Stimulated activated CD8-positive, alpha-beta memory T cell treated with anti-CD3 and anti-CD28 coated beads, Interleukin-15, amount 100 ng/mL, for 1 hour (primary cell): ENCODE data around the gene DNAJC5.
"Not testable (repeated sequence)": the region's sequence is repeated elsewhere in the genome, so short reads cannot be mapped to it uniquely, and the experiment has no call there.

Experiments used
- DNase-seq: peaks from one replicate; pipeline ENCODE4 v3.0.0-alpha.2; 2020; ENCODE audit warnings: low read depth

DNAJC5 gene

DNA sequence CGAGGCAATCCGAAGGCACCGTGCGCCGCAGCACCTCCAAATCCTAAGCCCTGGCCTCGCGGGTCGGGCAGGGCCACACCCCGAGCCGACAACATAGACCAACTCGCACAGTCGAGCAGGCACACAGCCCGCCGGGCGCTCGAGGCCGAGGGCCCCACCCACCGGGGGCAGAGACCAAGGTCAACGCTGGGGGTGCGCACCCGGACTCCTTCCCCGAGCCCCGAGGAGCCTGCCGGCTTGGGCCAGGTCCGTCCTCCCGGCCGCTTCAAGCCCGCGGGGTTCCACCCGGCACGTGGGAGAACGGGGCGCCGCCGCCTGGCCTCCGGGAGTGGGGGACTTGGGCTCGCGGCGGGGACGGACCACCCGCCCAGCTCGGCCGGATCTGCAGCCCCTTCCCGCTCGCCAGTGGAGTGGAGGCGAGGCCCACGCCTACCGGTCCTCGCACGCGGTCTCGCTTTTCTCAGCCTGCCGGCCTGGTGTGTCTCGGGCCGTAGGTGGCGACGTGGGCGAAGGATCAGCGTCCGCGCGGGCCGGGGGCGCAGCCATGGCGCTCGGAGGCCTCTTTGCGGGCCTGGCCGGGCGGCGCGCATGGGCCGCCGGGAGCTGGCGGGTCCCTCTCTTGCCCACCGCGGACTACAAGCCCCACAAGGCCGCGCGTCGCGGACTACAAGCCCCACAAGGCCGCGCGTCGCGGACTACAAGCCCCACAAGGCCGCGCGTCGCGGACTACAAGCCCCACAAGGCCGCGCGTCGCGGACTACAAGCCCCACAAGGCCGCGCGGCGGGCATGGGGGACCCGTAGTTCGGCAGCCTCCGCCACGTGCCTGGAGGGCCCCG lies 61.1 kb downstream of the DNAJC5 start, which contains the start of gene UCKL1:
TSS of gene UCKL1 (minus strand) at position 590 of the 837 bp plus-strand sequence. CDS start at position 546, 44 bp downstream.
- peak; percentile 70 for DNase-seq

DNA sequence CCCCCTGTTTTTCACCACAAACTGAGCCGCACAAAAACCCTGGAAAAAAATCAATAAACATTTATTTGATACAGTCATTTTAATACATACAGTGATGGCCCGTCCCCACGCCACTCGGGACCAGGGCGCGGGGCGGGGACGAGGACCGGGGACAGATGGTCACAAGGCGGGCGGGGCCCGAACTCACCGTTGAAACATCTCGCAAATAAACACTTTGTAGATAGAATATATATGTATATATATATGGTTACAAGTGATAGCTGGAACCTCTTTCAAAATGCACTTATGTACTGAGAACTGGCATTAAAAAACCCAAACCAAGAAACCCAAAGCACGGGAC lies 61.7 kb downstream of the DNAJC5 start:
- no peak for DNase-seq

DNA sequence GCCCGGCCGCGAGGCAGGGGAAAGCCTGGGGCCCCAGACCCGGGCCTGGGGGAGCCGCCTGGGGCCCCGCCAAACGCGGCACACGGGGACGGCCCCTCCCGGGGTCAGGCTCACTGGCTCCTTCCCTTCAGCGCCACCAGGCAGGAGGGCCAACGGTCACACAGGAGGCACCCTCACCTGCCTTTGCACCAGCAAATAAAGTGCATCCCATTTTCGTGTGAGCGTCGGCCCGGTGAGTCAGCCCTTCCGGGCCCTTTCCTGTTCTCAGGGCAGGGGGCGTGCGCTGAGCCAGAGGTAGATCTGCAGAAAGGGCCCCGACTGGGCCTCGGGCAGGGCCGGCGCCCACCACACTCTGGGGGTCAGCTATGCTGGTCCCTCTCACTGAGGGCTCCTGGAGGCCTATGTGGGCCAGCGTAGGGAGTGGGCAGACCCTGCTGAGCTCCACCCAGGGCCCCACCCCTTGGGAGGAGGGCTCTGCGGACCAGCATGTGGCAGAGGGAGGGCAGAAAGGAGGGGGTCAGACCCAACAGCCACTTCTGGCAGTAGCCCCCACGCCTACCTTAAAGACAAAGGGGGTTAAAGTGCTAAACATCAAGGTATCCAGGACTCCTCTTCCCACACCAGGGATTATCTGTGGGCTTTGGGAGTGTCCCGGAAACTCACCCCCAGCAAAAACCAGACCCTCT lies 62.2 kb downstream of the DNAJC5 start:
- no peak for DNase-seq

DNA sequence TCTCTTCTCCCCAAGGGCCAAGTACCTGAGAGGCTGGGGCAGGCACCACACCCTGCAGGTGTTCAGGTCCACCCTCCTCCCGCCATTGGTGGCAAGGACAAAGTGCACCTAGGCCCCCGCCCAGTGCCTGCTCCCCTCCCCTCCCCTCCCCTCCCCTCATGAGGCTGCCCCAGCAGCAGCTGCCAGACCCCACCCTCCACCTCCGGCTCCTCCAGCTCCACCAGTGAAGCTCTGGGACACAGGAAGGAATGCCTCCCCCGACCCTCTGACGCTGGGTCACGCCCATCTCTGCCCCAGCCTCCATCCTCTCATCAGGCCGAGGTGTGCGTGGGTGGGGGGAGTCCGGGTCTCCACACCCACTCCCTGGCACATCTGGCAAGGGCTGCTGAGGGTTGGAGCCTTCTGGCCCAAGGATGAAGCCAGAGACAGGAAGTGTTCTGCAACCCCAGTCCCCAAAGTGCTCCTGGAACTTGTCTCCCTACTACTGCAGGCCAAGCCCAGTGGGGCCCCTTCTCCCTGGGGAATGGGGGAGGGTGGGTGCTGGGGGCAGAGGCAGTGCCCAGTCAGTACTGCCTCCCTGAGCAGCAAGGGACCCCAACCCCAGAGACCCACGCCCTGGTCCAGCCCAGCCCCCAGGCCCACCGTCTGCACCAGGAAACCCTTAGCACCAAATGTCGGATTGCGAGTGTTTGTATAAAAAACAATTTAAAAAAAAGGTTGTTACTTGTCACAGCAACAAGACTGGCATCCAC lies 62.9 kb downstream of the DNAJC5 start:
- DNase-seq: no peak

DNA sequence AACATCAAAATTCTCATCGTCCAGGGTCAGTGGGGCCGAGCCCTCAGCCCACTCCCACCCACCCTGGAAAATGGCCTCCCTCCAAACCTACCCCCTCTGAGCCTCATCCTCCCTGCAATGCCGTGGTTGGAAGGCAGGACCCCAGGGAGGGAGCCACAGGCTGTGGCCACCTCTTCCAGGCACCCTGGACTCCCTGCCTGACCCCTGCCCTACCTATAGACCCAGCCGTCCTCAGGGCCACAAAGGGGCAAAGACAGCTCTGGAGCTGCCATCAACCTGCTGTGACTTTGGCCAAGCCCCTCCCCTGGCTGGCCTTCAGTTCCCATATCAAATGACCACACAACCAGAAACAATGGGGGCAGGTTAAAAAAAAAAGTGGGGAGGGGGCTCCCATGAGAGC lies 63.5 kb downstream of the DNAJC5 start:
- no peak for DNase-seq

DNA sequence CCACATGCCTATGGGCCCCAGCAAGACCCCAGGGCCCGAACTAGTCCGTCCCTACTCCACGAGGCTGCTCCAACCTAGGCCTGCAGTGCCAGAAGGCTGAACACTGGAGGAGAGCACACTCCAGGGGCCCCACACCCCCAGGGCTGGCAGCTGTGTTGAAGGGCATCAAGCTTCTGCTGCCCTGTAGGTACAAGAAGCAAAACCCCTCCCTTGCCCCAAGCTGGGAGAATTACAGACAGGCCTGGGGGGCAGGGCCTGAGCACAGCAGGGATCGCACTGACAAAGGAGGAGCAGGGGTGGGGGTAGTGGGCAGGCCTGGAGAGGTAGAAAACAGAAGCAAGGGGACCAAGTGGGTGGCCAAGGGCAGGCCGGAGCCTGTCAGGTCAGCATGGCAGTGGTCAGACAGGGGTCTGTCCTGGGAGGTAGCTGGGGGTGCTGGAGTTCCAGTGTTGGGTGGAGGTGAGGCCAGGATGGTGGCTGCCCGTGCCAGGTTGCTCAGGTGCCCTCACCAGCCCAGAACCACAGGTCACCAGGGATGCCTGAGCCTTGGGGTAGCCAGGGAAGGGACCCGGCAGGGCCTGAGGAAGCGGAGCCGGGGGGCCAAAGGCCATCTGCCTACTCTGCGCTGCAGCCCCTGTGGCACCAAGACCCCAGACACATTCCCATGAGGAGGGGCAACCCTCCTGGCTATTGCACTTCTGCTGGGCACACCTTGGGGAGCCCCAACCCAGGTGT lies 64.2 kb downstream of the DNAJC5 start:
- DNase-seq: no peak

DNA sequence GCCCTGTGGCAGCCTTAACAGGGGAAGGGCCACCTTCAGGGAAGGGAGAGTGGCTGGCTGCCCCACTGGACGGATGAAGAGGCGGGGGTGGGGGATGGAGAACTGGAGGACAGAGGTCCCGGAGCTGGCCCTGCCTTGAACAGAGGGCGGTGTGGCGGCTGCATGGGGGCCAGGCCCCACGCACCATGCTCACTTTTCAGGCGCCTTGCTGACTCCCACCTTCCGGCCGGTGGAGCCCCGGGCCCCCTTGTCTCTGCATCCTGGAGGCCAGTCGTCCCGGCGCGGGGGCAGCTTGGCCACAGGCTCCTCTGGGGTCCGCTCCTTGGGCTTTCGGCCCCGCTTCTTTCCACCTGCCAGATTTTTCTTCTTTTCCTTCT lies 64.8 kb downstream of the DNAJC5 start:
- no peak for DNase-seq

DNA sequence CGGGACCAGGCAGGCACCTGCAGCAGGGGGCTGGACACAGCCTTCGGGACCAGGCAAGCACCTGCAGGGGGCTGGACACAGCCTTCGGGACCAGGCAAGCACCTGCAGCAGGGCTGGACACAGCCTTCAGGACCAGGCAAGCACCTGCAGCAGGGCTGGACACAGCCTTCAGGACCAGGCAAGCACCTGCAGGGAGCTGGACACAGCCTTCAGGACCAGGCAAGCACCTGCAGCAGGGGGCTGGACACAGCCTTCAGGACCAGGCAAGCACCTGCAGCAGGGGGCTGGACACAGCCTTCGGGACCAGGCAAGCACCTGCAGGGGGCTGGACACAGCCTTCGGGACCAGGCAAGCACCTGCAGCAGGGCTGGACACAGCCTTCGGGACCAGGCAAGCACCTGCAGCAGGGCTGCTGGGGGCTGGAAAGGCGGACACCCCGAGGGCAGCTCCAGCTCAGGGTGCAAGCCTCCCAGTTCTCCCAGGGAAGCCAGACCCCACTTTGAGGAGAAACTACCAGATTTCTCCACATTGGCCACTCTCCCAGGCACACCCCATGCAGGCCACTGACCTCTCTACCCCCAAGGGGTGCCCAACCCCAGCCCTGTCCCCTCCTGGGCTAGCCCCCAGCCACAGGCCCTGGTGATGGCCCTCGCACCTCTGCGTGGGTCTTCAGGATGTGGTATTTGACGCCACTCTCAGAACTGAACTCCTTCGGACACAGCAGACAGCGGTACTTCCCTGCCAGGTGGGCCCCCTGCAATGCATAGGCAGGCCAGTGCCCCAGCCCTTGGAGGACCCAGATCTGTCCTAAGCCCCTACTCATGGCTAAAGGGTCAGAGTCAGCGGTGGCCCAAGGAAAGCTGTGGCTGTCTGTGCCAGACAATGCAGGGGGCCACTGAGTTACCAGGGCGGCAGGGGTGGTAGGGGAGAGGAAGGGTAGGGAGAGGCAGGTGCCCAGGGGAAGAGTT lies 66.0 kb downstream of the DNAJC5 start:
- DNase-seq: not testable (repeated sequence)

DNA sequence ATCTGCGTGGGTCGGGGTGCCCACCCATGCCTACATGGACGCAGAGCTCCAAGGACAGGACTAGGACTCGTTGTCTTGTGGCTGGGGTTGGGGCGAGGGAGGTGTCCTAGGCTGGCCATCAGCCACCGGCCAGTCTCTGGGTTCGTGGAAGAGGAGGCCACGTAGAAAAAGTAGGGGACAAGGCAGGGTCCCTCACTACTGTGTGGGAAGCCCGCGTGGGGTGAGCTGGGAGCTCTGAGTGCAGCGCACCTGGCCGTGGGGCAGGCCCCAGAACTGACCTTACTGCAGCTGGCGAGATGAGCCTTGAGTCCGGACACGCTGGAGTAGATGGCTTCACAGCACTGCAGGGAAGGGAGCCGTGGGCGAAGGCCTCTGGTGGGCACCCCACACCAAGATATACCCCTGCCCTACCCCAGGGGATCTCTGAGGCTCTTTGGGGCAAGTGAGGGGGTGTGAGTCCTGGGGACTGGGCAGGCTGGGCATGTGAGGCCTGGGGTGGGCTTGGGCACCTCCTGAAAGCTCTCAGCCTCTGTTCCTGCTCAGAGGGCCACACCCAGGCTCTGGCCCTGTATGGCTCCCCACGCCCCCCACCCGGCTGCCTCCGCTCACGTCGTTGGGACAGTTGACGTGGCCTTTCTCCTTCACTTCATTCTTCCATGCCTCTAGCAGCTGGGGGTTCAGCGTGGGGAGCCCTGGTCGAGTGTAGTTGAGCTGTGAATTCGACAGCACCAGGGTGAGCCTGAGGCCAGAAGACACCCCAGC lies 66.9 kb downstream of the DNAJC5 start:
- no peak for DNase-seq

DNA sequence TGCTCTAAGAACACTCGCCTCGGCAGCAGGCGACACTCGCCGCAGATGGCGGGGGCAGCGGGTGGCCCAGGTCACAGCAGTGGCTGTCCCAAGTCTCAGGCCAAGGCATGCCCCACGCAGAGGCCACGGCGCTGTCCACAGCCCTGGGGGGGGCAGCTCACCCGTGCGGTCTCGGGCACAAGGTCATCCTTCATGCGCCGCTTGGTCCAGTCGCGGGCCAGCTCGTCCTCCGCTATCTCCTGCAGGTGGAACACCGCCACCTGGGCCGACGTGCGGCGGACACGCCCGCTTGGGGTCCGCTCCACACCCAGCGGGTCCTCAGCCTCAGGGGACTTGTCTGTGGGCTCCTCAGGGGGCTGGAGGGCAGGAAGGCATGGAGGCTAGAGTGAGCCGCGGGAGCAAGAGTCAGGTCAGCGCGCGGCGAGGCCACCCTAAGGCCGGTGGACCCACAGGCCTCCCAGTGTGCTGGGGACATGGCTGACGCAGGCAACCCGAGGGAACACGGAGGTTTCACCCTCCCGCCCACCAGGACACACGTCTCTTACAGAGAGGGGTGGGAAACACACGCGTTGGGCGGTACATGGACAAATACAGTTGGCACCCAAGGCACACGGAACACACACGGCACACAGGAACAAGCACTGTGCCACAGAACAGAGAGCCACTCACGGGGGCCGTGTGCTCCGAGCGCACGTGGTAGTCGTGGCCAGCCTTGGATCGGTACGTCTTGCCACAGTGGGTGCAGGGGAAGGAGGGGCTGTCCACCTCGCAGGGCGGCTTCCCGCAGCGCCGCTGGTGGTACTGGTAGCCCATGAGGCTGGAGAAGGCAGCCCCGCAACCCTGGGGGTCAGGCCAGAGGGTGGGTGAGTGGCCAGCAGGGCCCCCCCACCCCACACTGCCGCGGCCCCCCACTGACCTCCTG lies 67.8 kb downstream of the DNAJC5 start:
- no peak for DNase-seq

DNA sequence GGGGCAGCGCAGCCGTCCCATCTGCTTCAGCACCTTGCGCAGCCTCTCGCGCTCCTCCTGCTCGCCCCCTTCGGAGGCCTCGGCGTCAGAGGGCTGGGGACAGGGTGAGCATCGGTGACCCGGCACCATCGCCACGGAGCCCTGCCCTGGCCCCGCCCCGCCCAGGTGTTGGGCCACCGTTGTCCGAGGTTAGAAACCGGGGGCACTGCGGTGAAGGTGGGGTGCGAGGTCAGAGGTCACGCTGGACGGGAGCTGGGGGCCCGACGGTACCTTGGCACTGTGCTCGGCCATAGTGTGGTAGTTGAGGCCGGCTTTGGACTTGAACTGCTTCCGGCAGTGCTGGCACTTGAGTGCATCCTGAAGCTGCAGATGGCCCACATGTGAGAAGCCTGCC lies 68.4 kb downstream of the DNAJC5 start:
- DNase-seq: no peak

DNA sequence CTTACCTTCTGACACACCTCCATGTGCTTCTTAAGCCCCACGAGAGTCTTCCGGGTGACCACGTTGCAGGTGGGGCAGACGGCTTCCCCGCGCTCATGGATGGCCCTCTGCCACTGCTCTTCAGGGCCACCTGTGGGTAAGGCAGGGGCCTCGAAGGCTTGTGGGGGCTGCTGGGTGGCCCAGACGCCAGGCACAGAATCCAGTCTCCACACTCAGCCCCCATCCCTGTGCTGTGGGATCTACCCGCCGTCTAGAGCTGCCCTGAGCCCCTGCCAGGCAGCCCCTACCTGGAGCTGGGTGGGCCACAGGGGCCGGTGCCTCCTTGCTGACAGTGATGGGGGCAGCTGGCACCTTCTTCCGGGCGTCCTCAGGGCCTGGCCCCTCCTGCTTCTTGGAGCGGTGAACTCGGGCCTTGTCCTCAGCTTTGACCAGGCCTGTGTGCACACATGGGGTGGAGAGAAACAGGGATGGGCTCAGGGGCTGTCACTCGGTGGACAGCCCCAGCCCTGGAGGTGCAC lies 68.9 kb downstream of the DNAJC5 start:
- DNase-seq: no peak

DNA sequence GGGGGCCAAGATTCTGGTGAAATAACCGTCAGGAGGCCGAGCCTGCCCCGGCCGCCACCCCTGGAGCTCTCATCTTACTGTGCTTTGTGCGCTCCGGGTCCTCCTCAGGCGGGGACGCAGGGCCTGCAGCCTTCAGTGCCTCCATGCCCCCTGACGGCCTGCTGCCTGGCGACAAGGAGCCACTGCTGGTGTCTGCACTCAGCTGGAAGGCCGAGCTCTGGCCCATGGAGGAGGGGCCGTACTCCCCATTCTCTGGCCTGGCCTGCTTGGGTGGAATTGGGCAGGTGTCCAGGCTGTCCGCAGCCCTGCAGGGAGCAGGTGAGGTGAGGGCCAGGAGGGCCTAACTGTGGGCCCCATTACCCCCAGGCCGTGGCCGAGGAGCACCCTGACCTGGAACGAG lies 69.5 kb downstream of the DNAJC5 start:
- no peak for DNase-seq

DNA sequence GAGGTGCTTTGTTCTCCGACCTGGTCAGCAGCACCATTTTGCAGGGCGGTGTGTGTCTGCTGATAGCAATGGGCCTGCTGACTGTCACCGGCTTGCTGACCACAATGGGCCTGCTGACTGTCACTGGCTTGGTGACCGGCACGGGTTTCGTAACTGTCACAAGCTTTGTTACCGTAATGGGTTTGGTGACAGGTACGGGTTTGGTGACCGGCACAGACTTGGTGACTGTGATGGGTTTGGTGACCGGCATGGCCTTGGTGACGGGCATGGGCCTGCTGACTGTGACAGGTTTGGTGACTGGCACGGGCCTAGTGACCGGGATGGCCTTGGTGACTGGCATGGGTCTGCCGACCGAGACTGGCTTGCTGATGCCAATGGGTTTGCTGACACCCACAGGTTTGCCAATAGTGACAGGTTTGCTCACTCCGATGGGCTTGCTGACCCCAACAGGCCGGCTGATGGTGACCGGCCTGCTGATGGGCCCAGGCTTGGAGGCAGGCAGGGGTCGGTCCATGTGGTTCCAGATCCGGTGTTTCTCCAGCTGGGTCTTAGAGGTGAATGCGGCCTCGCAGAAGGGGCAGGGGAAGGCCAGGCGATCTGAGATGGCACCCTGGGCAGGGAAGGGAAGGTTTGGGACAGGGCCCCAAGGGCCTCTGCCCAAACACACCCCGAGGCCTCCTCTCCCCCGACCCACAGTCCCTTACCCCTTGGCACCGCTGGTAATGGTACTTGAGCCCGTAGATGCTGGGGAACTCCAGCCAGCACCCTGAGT lies 71.4 kb downstream of the DNAJC5 start:
- no peak for DNase-seq

DNA sequence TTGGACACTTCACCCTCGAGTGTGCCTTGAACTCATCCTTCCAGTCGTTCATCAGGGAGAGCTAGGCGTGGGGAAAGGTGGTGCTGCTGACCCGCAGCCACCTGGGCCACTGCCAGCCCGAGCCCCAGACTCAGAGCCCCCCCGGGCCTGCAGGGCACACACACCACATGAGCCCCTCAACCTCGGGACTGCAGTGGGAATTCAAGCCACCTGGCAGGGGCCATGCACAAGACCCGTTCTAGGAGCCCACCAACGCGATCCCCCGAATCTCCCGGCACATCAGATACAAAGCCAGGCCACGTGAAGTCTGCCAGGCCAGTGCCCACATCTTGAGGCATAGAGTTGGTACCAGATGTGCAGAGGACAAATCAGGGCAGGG lies 72.0 kb downstream of the DNAJC5 start:
- no peak for DNase-seq

DNA sequence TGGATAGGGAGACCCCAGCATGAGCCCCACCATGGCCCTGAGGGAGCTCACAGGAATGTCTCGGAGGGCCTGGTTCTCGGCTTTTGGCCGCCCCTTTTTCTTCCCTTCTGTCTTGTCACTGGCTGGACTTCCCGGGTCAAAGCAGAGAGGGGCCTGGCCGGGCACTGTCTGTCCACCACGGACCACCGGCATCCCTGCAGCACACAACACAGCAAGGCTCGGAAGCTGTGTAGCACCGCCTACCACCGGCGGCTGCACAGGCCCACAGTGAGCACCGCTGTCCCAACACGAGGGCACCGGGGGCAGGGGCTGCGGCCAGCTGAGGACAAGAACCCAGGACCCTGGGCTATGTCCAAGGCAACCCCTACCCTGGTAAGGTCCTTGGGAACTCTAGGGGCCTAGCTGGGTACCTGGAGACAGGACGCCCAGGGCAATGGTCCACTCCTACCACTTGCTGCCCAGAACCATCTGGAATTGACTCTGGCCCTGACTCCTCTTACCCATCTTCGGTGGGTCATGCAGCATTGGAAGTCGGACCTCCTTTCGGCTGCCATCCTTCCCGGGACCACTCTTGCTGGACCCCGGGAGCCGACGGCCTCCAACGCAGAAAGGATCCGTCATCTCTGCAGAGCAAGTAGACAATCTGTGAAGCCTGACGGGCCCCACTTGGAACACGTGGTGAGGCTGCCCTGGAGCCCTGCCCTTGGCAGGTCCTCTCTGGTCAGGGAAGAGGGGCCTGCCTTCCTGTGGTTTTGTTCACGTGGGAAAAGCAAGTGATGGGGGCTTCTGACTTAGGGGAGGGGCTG lies 72.6 kb downstream of the DNAJC5 start:
- DNase-seq: no peak
